Prostate gland (tissue), 2 donors: Measurements from ENCODE around the gene PLCB4.

Experiments
- POLR2A ChIP-seq: fragments of 450-650 bp; IDR thresholded peaks from one replicate; pipeline ENCODE4 v1.6.1; 2016; ENCODE audit warnings: antibody characterized with exemption, mild to moderate bottlenecking
- TF ChIP-seq, protein P1 (sequence below), 4 experiments: fragments of 200-600 bp in 2 of 4; fragments of 450-650 bp in 2 of 4; sonication (generic) in 2 of 4; IDR thresholded peaks; 1 replicate in 3 of 4; 2 replicates in 1 of 4; pipeline ENCODE4 v1.5.1; 2016 to 2019; ENCODE audit warnings: antibody characterized with exemption in 4 of 4, mild to moderate bottlenecking in 2 of 4, moderate library complexity in 2 of 4

DNA sequence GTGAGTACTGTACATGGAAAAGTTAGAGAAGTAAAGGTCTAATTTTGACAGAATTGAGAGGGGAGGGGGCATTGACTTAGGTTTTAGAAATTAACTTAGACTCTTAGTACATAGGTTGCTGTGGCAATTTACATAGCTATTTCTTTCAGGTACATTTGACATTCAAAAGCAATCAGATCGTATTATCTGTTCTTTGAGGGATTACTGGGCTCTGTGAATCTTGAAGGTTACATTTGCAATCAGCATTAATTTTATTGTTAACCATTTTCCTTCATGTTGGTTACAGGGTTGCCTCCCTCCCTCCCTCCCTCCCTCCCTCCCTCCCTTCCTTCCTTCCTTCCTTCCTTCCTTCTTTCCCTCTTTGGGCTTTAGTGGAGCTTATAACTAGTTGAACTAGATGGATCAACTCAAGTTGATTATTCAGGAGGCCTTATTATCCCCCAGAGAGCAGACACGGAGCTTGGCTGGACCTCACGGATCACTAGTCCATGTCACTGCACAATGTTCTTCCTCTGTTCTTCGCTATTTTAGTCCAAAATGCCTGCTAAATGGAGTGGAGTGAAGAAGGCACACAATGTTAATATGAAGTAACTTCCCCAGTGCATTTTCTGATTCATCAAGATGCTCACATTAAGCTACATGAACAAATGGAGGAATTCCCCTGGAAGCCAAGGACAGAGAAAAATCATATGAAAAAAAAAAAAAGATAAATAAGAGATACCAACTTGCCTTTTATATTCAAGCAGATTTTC lies 87.8 kb downstream of the PLCB4 start:
- TF ChIP-seq, protein P1, sequence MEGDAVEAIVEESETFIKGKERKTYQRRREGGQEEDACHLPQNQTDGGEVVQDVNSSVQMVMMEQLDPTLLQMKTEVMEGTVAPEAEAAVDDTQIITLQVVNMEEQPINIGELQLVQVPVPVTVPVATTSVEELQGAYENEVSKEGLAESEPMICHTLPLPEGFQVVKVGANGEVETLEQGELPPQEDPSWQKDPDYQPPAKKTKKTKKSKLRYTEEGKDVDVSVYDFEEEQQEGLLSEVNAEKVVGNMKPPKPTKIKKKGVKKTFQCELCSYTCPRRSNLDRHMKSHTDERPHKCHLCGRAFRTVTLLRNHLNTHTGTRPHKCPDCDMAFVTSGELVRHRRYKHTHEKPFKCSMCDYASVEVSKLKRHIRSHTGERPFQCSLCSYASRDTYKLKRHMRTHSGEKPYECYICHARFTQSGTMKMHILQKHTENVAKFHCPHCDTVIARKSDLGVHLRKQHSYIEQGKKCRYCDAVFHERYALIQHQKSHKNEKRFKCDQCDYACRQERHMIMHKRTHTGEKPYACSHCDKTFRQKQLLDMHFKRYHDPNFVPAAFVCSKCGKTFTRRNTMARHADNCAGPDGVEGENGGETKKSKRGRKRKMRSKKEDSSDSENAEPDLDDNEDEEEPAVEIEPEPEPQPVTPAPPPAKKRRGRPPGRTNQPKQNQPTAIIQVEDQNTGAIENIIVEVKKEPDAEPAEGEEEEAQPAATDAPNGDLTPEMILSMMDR (IDR thresholded peaks at IDR 0.05): no peak
- TF ChIP-seq POLR2A: no peak
